PC-3 (cell line): Measurements from ENCODE around the gene ZNF292.

Source experiments
- CTCF ChIP-seq: fragments of 300-600 bp; sonication (generic); conservative IDR thresholded peaks from 2 replicates; pipeline ENCODE4 v1.5.1; 2017; ENCODE audit warnings: antibody characterized with exemption, low read depth, mild to moderate bottlenecking, low read length
- EZH2 ChIP-seq: fragments of 300-600 bp; sonication (generic); IDR thresholded peaks from one replicate; pipeline ENCODE4 v1.6.1; 2017; ENCODE audit warnings: antibody characterized with exemption, mild to moderate bottlenecking, low read length; ENCODE audit not compliant: unreplicated experiment
- EZH2phosphoT487 ChIP-seq: fragments of 300-600 bp; sonication (generic); IDR thresholded peaks from 2 replicates; pipeline ENCODE4 v1.6.1; 2018; ENCODE audit warnings: mild to moderate bottlenecking, antibody characterized with exemption, low read length, borderline replicate concordance

- TF ChIP-seq EZH2, result no peak
- TF ChIP-seq CTCF, result no peak
- TF ChIP-seq EZH2phosphoT487, result no peak
These were observed 28.3 kb downstream of the ZNF292 start for GRCh38 chr6:87183687-87184086.
